ENCODE measurements around the gene TSPAN17.
"Not testable (repeated sequence)": the region's sequence is repeated elsewhere in the genome, so short reads cannot be mapped to it uniquely, and the experiment has no call there.

The TSPAN17 gene

DNA sequence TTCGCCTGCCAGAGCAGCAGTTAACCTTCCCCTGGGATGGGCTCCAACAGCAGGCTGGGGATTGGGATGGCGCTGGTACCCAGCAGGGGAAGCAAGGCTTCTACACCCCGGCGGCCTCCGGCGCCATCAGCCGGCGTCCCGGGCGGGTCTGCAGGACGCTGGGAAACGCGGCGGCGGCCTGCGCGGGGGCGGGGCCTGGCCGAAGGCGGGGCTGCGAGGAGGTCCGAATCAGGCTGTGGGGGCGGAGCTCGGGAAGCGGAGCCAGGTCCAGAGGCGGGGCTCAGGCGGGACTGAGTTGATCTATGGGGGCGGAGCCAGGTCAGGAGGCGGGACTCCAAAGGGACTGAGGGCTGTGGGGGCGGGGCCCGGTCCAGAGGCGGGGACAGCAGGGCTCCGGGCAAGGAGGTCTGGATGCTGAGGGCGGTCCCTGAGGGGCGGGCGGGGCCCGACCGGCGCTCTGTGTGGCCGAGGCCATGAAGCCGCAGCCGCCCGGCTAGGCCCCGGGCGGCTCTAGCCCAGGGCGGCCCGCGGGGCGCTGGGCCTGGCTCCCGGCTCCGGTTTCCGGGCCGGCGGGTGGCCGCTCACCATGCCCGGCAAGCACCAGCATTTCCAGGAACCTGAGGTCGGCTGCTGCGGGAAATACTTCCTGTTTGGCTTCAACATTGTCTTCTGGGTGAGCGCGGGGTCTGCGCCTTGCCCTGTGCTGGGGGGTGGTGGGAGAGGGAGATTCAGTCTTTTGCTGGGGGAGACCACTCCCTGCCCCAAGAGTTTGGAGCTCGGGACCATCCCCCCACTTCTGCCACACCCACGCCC lies at the start of gene TSPAN17:
Gene TSPAN17, plus strand, starts transcription at position 455 of the 813 bp plus-strand sequence. Its CDS starts 132 bp downstream, at position 587.
- DNase-seq = peak; percentile 73 to 99 (median 97)

- DNase-seq = not testable (repeated sequence)
These were observed 47.4 kb upstream of the TSPAN17 start for GRCh38 chr5:176599749-176600430.

GRCh38 chr5:176601901-176602482 lies 45.3 kb upstream of the TSPAN17 start:
- no peak for DNase-seq

- no peak for DNase-seq
These were observed 44.2 kb upstream of the TSPAN17 start for GRCh38 chr5:176603091-176603490.

DNA sequence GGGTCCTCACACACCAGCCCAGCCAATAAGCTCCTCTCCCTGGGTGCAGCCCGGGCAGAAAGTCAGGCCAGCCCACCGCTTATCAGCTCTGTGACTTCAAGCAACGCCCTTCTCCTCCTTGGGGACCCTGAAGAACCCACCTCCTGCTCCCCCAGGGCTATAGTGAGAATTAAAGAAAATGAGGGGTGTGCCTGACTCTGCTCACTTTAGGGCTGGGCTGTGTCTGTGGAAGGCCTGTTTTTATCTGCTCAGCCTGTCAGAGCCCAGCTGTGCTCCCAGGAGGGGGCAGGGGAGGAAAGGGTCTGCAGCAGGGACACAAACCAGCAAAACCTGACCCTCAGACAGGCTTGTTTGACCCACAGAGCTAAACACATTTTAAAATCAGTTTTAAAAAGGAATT lies 41.3 kb upstream of the TSPAN17 start:
- DNase-seq = no peak

GRCh38 chr5:176606875-176607274 lies 40.4 kb upstream of the TSPAN17 start:
- no peak for DNase-seq

DNA sequence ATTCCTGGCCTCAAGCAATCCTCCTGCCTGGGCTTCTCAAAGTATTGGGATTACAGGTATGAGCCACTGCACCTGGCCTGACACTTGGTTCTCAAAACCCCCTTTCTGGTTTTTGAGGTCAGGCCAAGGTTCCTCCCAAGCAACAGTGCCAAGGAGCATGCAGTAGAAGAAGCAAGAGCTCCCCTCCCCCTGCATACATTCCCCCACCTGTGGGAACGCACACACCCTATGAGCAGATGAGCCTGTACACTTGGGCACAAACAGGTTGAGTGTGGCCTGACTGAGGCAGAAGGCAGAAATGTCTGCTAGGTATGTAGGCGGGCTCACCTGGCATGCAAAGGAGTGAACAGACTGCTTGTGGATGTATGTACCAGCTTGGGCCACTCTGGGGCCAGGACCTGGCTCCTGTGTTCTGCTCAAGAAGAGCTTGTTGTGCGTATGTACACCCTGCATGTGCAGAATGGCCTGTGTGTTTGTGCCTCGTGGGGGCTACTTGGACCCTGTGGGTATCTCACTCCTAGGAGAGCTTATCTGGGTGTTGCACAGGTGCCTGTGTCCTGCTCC lies 39.1 kb upstream of the TSPAN17 start:
- peak in 1 of 14 donors; percentile 59 for DNase-seq

GRCh38 chr5:176608937-176609723 lies 38.2 kb upstream of the TSPAN17 start:
- peak in 1 of 14 donors; percentile 36 for DNase-seq

- peak in 10 of 14 donors; percentile 3 to 76 (median 26) for DNase-seq
These were observed 37.4 kb upstream of the TSPAN17 start, which contains the start of gene GPRIN1 for GRCh38 chr5:176609724-176610434. Gene GPRIN1, minus strand, starts transcription at chr5:176610156. Its CDS starts 10,322 bp downstream, at chr5:176599834.

DNA sequence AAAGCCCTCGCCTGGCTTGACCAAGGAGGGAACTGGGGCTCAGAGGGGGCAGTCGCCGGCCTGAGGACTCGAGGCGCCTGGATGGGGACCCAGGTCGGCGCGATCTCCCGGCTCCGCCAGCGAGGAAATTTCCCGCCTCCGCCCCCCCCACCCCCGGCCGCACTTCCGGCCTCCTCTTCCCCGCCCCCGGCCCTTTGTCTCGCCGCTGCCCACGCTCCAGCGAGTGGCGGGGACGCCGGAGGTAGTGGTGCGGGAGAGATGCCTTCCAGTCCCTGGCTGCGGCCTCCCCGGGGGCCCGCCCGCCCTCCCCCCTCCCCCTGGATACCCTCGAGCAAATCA lies 36.9 kb upstream of the TSPAN17 start:
- DNase-seq = no peak

GRCh38 chr5:176611435-176611834 lies 35.8 kb upstream of the TSPAN17 start:
- peak in 6 of 14 donors; percentile 4 to 44 (median 12) for DNase-seq

GRCh38 chr5:176612008-176612407 lies 35.3 kb upstream of the TSPAN17 start:
- peak in 1 of 14 donors; percentile 47 for DNase-seq

DNA sequence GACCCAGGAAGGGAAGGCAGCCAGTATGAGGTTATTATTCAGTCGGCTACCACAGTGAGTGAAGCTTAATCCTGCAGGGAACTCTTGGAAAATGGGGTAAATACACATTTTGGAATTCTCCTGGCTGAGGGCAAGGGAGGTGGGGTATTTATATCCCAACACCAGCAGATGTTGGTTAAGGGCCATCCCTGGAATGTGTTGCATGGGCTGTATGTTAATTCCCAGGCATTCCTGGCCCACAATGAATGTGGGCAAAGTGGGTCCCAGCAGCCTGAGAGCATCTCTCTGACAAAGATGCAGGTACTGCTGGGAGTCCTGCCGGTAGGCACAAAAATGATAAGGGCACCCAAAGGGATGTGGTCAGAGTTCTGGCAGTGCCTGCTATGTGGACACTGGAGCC lies 34.4 kb upstream of the TSPAN17 start:
- DNase-seq = no peak

DNA sequence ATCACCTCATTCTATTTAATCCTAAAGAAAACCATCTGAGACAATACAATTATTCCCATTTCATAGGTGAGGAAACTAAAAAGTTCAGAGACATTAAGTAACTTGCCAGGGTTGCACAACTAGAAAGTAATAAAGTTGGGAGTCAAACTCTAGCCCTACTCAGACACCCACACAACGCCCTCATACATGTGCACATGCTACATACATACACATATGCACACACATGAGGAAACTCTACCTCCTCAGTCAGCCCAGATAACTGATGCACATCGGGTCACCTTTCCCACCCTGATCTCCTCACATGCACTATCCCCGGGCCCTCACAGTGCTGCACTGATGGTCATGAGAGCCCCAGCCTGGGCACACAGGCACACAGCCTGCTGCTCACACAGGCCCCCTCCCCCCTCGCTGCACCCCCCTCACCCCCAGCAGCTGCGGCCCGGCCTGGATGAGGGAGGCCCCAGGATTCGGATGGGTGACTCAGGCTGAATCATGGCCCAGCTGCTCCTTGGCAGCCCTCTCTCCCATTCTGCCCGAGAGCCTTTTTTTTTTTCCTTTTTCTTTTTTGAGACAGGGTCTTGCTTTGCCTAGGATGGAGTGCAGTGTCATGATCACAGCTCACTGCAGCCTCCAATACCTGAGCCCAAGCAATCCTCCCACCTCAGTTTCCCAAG lies 32.3 kb upstream of the TSPAN17 start:
- DNase-seq = peak in 1 of 14 donors; percentile 20

DNA sequence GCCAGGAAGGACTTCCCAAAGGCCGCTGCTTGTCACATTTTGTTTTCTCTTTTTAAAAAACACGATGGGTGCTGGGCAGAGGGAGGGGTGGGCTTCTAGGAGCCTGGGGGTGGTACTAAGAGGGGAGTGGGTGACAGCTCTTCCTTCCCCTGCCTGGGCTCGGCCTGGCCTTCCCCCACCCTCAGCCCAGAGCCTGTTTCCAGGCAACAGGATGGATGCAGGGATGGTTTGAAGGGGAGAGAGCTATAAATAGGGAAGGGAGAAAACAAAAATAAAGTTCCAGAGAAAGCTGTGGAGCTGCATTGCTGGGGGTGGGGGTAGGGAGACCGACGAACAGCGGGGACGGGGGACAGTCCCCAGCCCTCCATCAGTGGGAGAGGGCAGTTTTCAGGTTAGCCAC lies 30.8 kb upstream of the TSPAN17 start:
- no peak for DNase-seq

- DNase-seq = no peak
These were observed 28.5 kb upstream of the TSPAN17 start for GRCh38 chr5:176618783-176619182.

GRCh38 chr5:176619203-176619568 lies 28.1 kb upstream of the TSPAN17 start:
- peak in 12 of 14 donors; percentile 4 to 89 (median 38) for DNase-seq

DNA sequence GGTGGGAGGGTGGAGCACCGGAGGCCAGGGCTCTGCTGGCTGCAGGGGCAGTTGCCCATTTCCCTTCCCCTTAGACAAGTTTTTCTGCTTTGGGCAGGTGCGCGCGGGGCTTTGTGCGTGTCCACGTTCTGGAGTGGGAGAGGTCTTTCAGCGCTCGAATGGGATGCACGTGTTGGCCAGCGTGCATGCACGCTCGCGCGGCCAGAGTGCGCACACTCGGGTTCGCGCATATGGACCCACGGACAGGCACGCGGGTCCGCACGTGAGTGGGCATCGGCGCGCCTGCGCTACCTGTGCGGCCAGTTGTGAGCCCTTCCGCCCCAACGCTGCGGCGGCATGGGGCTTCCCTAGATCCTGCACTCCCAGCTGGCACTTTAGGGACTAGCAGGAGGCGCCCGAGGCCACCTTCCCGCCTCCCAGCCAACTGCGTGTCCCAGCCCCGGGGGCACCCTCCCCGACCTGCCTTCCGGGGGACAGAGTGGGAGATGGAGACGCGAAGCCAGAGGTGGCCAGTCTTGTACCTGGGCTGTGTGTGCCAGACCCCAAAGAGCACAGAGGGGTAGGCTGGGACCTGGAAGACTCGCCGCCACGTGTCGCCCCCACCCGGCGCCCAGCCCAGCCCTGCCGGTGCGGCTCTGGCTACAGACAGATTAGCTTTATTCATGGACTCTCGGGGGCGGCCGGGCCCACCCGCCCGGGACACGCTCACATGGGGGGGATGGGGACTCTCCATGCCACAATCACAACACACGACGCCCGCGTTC lies 27.5 kb upstream of the TSPAN17 start:
- DNase-seq = no peak

DNA sequence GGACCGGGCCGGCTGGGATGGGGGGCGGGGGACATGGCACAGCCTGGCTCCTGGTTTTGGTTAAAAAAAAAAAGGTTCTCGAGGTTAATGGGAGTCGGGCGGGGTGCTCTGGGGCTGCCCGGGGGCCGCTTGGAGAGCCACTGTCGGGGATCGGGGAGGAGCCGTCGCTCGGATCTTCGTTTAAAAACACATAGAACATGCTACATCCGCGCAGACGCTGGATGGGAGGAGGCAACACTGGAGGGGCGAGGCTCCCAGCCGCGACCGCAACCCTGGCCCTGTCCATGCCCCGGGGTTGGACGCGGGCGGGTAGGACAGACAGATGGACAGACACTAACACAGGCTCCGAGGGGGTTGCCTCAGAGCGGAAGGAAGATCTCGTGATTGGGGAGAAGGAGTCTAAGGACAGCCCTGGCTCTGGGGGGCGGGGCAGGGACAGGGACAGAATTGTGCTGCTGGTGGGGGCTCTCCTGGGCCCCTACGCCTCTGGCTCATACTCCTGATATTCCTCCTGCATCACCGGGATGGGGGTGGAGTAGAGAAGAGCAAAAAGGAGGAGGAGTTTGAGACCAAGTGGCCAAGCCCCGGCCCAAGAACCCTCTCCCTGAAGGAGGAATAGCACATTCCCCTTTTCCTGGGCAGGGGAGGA lies 26.8 kb upstream of the TSPAN17 start:
- no peak for DNase-seq

- peak in 1 of 14 donors; percentile 87 for DNase-seq
These were observed 25.6 kb upstream of the TSPAN17 start for GRCh38 chr5:176621661-176622079.
